HG03571 (cell line): Measurements from ENCODE around the gene BRI3BP.
"Not testable (repeated sequence)": the region's sequence is repeated elsewhere in the genome, so short reads cannot be mapped to it uniquely, and the experiment has no call there.

ENCODE experiments used
- ATAC-seq: cut with Tn5 transposase; IDR thresholded peaks from one replicate; pipeline ENCODE4 v1.9.1; 2021; ENCODE audit not compliant: unreplicated experiment

The BRI3BP gene

GRCh38 chr12:125064492-125064891 is 71.0 kb downstream of the BRI3BP start:
- no peak for ATAC-seq

- peak; percentile 90 for ATAC-seq
These were observed 71.8 kb downstream of the BRI3BP start, which contains the start of gene AACS for GRCh38 chr12:125065021-125065918. AACS (plus strand) TSS chr12:125065435; CDS start chr12:125065585, 150 bp downstream.

- no peak for ATAC-seq
These were observed 72.6 kb downstream of the BRI3BP start for GRCh38 chr12:125065919-125066570.

- ATAC-seq = no peak
These were observed 74.9 kb downstream of the BRI3BP start for GRCh38 chr12:125068391-125068790.

GRCh38 chr12:125069616-125070015 is 76.2 kb downstream of the BRI3BP start:
- ATAC-seq = no peak

GRCh38 chr12:125070112-125070511 is 76.7 kb downstream of the BRI3BP start:
- no peak for ATAC-seq

- ATAC-seq = no peak
These were observed 77.4 kb downstream of the BRI3BP start for GRCh38 chr12:125070661-125071390.

GRCh38 chr12:125071456-125071855 is 78.0 kb downstream of the BRI3BP start:
- no peak for ATAC-seq

- ATAC-seq = no peak
These were observed 79.1 kb downstream of the BRI3BP start for GRCh38 chr12:125072496-125072895.

GRCh38 chr12:125074294-125074693 is 80.8 kb downstream of the BRI3BP start:
- ATAC-seq = not testable (repeated sequence)

GRCh38 chr12:125076103-125076502 is 82.7 kb downstream of the BRI3BP start:
- no peak for ATAC-seq

- no peak for ATAC-seq
These were observed 85.6 kb downstream of the BRI3BP start for GRCh38 chr12:125079084-125079483.

- ATAC-seq = no peak
These were observed 86.5 kb downstream of the BRI3BP start for GRCh38 chr12:125079648-125080645.
